Measurements from ENCODE around the gene SDK1.

- TF ChIP-seq CTCF (IDR thresholded peaks at IDR 0.05) (no peak), POLR2A (IDR thresholded peaks at IDR 0.05) (no peak)
Measured at GRCh38 chr7:3321745-3322144, 20.7 kb downstream of the SDK1 start.

Measured in uterus (tissue), 2 donors.